GM12878 (cell line): ENCODE data around the gene TSHZ3. TPM values are rescaled to one million over a fixed set of nuclear protein-coding genes. Genes with fewer than 3 reads are reported as not detected.

Experiments
- ATAC-seq: fragments of 200-7000 bp; cut with Tn5 transposase; 3 replicates; pipeline ENCODE4 v1.9.1; 2020; ENCODE audit warnings: mild to moderate bottlenecking, moderate library complexity
- BruUV-seq: library from RNA; stranded (reverse); fragments of 400-500 nt; replicated peaks from 2 replicates; lab custom pipeline; 2021; lab: Mats Ljungman, UMichigan
- CTCF ChIA-PET: fragments of 300-600 bp; sonication (Branson Sonifier 250); formaldehyde crosslinking; extraction: SDS; loops from one replicate; lab custom pipeline; 2021; ENCODE audit warnings: inconsistent platforms; lab: Yijun Ruan, JAX
- POLR2A ChIA-PET: fragments of 350-600 bp; formaldehyde crosslinking; extraction: SDS; loops from one replicate; lab custom pipeline; 2021; ENCODE audit warnings: inconsistent platforms; lab: Charles Lee
- RAD21 ChIA-PET: fragments of 300-600 bp; sonication (Branson Sonifier 250); formaldehyde crosslinking; loops from one replicate; lab custom pipeline; 2023; ENCODE audit warnings: antibody characterized with exemption; ENCODE audit not compliant: unreplicated experiment; lab: Charles Lee
- SMC1A ChIA-PET: fragments of 300-600 bp; sonication (Branson Sonifier 250); formaldehyde crosslinking; loops from one replicate; lab custom pipeline; 2023; ENCODE audit not compliant: unreplicated experiment, uncharacterized antibody; lab: Charles Lee
- DNase-seq: peaks from one replicate; pipeline ENCODE4 v3.0.0-alpha.2; 2011; ENCODE audit warnings: low read depth, low spot score
- FAIRE-seq: peaks from 3 replicates; lab custom pipeline; 2011; peaks lifted over from hg19 to GRCh38; lab: Jason Lieb, UNC
- H2AFZ ChIP-seq: 2 replicates; pipeline ENCODE4 v1.6.0; 2011; ENCODE audit warnings: low read depth, low read length, control low read depth; ENCODE audit not compliant: control insufficient read depth
- H3K27ac ChIP-seq: 2 replicates; pipeline ENCODE4 v1.5.1; 2011; ENCODE audit warnings: control low read depth; ENCODE audit not compliant: control insufficient read depth, insufficient read depth
- H3K27me3 ChIP-seq, 2 experiments: replicated peaks in 1 of 2; 2 replicates each; pipeline versions ENCODE4 v1.6.0 to v1.6.1; 2011; ENCODE audit warnings: low read length in 1 of 2; ENCODE audit not compliant: control insufficient read depth in 2 of 2, insufficient read depth in 2 of 2
- H3K36me3 ChIP-seq, 2 experiments: 2 replicates each; pipeline ENCODE4 v1.5.1; 2011; ENCODE audit warnings: low read length in 1 of 2; ENCODE audit not compliant: control insufficient read depth in 2 of 2, insufficient read depth in 2 of 2
- H3K4me1 ChIP-seq: 2 replicates; pipeline ENCODE4 v1.6.1; 2011; ENCODE audit warnings: mild to moderate bottlenecking, low read length, moderate library complexity, mixed read lengths; ENCODE audit not compliant: control insufficient read depth, insufficient read depth
- H3K4me2 ChIP-seq: 2 replicates; pipeline ENCODE4 v1.6.0; 2011; ENCODE audit warnings: control low read depth; ENCODE audit not compliant: control insufficient read depth, insufficient read depth
- H3K4me3 ChIP-seq: fragments of 200-600 bp; sonication (generic); 2 replicates; pipeline ENCODE4 v1.5.1; 2016
- H3K79me2 ChIP-seq: 2 replicates; pipeline ENCODE4 v1.6.0; 2011; ENCODE audit warnings: low read length; ENCODE audit not compliant: control insufficient read depth, insufficient read depth
- H3K9ac ChIP-seq: 2 replicates; pipeline ENCODE4 v1.8.0; 2011; ENCODE audit warnings: low read length, control low read depth, mixed read lengths; ENCODE audit not compliant: control insufficient read depth, insufficient read depth
- H3K9me3 ChIP-seq: replicated peaks from 3 replicates; pipeline ENCODE4 v1.5.1; 2011; ENCODE audit warnings: mild to moderate bottlenecking, low read length; ENCODE audit not compliant: control insufficient read depth, insufficient read depth
- H4K20me1 ChIP-seq: 2 replicates; pipeline ENCODE4 v1.6.0; 2011; ENCODE audit not compliant: control insufficient read depth, insufficient read depth
- RUNX3 ChIP-seq: IDR thresholded peaks from 2 replicates; pipeline ENCODE4 v1.6.1; 2012; ENCODE audit warnings: low read length, inconsistent platforms
- SUPT20H ChIP-seq: IDR thresholded peaks from 2 replicates; pipeline ENCODE4 v1.6.1; 2011; ENCODE audit warnings: low read depth, mild to moderate bottlenecking, low read length, moderate library complexity, borderline replicate concordance; ENCODE audit not compliant: control insufficient read depth
- YBX1 ChIP-seq: fragments of 450-650 bp; IDR thresholded peaks from 2 replicates; pipeline ENCODE4 v1.6.1; 2016; ENCODE audit warnings: antibody characterized with exemption
- ZNF384 ChIP-seq: IDR thresholded peaks from 2 replicates; pipeline ENCODE4 v1.6.1; 2012; ENCODE audit warnings: low read depth, mild to moderate bottlenecking, low read length, improper control_type of control experiment, borderline replicate concordance
- WGBS: methylation state at CpG from one replicate; pipeline ENCODE4 v1.1.6; 2016; ENCODE audit warnings: low lambda C conversion rate; ENCODE audit not compliant: insufficient replicate concordance, insufficient coverage; ENCODE audit errors: missing lambda C conversion rate; 5-methylcytosine and 5-hydroxymethylcytosine counted together
- in situ Hi-C: fragments of 300-500 bp; cut with MboI; formaldehyde crosslinking; loops from 9 replicates; pipeline ENCODE4 v1.14.3; 2018; ENCODE audit warnings: mixed read lengths
- intact Hi-C: fragments of 100-400 bp; cut with micrococcal nuclease; formaldehyde crosslinking; loops from one replicate; pipeline ENCODE4 v1.14.2; 2022; ENCODE audit not compliant: unreplicated experiment
- polyA plus RNA-seq, 11 experiments: library from polyadenylated mRNA; depleted of rRNA in 4 of 11; unstranded in 6 of 11; stranded (reverse) in 5 of 11; fragments of >200 nt; fragmentation: Nextera tagmentation in 4 of 11; fragmentation: Illumina TruSeq in 1 of 11; extraction: Ambion mirVana in 4 of 11; extraction: Trizol in 1 of 11; gene quantifications; 1 replicate in 1 of 11; 2 replicates in 10 of 11; pipeline versions ENCODE4 v1.2.1 to v1.2.3, GENCODE V29; 2011 to 2016; ENCODE audit warnings: inconsistent platforms in 2 of 11, missing spikeins in 2 of 11, low read depth in 1 of 11
- total RNA-seq, 4 experiments: library from RNA; depleted of rRNA in 3 of 4; stranded (reverse); fragments of >200 nt in 3 of 4; fragmentation: Illumina TruSeq in 1 of 4; extraction: Trizol in 1 of 4; gene quantifications; 2 replicates each; pipeline versions ENCODE4 v1.2.1 to v1.2.3, GENCODE V29; 2013 to 2021
- TF ChIP-seq, protein P1 (sequence below): IDR thresholded peaks from 2 replicates; pipeline ENCODE4 v1.6.1; 2011; ENCODE audit warnings: borderline replicate concordance, low read depth, mild to moderate bottlenecking, moderate library complexity, low read length; ENCODE audit not compliant: insufficient read depth, poor library complexity, severe bottlenecking

TSHZ3 gene
- total and polyA plus RNA-seq, 10 of the 15 experiments (the other 5 are each of a cell fraction or from before 2014, with no cell fraction given): 0.23 TPM; not detected in 9

DNA sequence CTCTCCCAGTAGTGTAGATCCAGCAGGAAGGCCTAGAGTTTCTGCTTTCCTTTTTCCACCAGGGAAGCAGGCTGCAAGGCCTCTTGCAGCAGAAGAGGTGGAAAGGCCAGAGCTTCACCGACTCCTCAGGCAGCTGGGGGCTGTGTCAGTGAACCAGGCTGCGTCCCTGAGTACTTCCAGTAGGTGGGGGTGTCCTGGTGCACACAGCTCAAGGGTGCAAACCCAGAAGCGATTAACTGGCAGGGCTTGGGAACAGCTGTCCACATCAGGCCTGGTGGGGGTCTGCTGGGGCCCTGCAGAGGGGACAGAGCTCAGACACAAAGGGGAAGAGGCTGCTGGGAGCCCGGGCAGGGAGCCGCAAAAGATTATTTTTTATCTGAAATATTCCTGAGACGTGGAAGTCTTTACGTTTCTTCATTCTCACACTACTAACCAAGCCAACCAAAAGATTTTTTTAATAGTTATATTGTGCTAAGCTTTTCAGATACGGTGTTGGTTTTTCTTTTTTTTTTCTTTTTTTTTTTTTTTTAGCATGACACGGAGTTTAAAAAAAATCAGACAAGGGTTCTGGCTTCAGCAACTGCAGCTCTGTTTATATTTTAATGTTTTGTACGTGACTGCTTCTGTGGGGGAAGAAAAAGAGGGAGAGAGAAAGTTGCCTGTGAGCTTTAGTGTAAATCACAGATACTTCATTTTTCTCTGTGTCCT, 11.0 kb downstream of the TSHZ3 start:
- Histone ChIP-seq H3K9me3 (no peaks in the 10 kb centered on the region), H2AFZ (no peak overlapping the region)
- WGBS: 20% methylated on average over 10 of the region's 10 CpGs
- CTCF ChIA-PET: interaction anchor here (0.7 kb wide), 1 partner anchor 607 kb away, joined by 3 read pairs; no protein-coding TSS in a partner anchor
- TF ChIP-seq ZNF384: no peak
- TF ChIP-seq, protein P1, sequence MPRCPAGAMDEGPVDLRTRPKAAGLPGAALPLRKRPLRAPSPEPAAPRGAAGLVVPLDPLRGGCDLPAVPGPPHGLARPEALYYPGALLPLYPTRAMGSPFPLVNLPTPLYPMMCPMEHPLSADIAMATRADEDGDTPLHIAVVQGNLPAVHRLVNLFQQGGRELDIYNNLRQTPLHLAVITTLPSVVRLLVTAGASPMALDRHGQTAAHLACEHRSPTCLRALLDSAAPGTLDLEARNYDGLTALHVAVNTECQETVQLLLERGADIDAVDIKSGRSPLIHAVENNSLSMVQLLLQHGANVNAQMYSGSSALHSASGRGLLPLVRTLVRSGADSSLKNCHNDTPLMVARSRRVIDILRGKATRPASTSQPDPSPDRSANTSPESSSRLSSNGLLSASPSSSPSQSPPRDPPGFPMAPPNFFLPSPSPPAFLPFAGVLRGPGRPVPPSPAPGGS: no peak
- TF ChIP-seq SUPT20H: no peak
- TF ChIP-seq RUNX3: no peak
- no peak for TF ChIP-seq YBX1
- TF ChIP-seq, all 136 proteins: peak for 0
- H3K27me3 ChIP-seq: no peaks in the 10 kb centered on the region
- DNase-seq (no peak), ATAC-seq (no peak), FAIRE-seq (no peak)
- H4K20me1 ChIP-seq: no peaks in the 10 kb centered on the region
- intact Hi-C loops: no loop called here
- ChIA-PET RAD21 (no interaction called here), POLR2A (no interaction called here), SMC1A (no interaction called here)
- no peak overlapping the region for H3K9ac ChIP-seq
- H3K36me3 ChIP-seq: no peaks in the 10 kb centered on the region
- BruUV-seq: no TSS peak
- H3K4me2 ChIP-seq: no peak overlapping the region
- no peak overlapping the region for H3K27ac ChIP-seq
- H3K4me1 ChIP-seq: no peaks in the 10 kb centered on the region
- no peak overlapping the region for H3K4me3 ChIP-seq
- in situ Hi-C loops: no loop called here
- H3K79me2 ChIP-seq: no peaks in the 10 kb centered on the region
